Kidney epithelial cell (primary cell): ENCODE measurements around the gene USH1G. TPM values are rescaled to one million over a fixed set of nuclear protein-coding genes. Genes with fewer than 3 reads are reported as not detected.
"Not testable (repeated sequence)": the region's sequence is repeated elsewhere in the genome, so short reads cannot be mapped to it uniquely, and the experiment has no call there.

ENCODE experiments used
- DNase-seq: peaks from one replicate; pipeline ENCODE4 v3.0.0-alpha.2; 2010; ENCODE audit warnings: low read depth
- H3K27me3 ChIP-seq: 2 replicates; pipeline ENCODE4 v1.6.0; 2011; ENCODE audit warnings: low read length; ENCODE audit not compliant: control insufficient read depth, insufficient read depth
- H3K36me3 ChIP-seq: 2 replicates; pipeline ENCODE4 v1.5.1; 2011; ENCODE audit warnings: low read length; ENCODE audit not compliant: control insufficient read depth, insufficient read depth
- H3K4me3 ChIP-seq: 2 replicates; pipeline ENCODE4 v1.5.1; 2011; ENCODE audit warnings: low read depth, mild to moderate bottlenecking, control low read depth, low read length
- CTCF ChIP-seq: IDR thresholded peaks from 2 replicates; pipeline ENCODE4 v1.5.1; 2011; ENCODE audit warnings: mild to moderate bottlenecking, moderate library complexity, low read length, control low read depth, inconsistent platforms; ENCODE audit not compliant: insufficient read depth, poor library complexity, severe bottlenecking
- total RNA-seq: library from RNA; depleted of rRNA; stranded (reverse); fragments of >200 nt; gene quantifications from 2 replicates; pipeline ENCODE4 v1.2.3, GENCODE V29; 2015

The USH1G gene
- total RNA-seq: not detected in 2 replicates

- DNase-seq: no peak
- Histone ChIP-seq H3K4me3 (peak within 1 kb of the TSS; percentile 18), H3K36me3 (no peaks in the 10 kb centered on the region), H3K27me3 (peaks cover 79% of the 10 kb centered on the region)
- TF ChIP-seq CTCF: no peak
Observed at GRCh38 chr17:74922694-74923537, at the start of gene USH1G. USH1G (minus strand) TSS chr17:74923255; CDS start chr17:74923073, 182 bp downstream.

DNA sequence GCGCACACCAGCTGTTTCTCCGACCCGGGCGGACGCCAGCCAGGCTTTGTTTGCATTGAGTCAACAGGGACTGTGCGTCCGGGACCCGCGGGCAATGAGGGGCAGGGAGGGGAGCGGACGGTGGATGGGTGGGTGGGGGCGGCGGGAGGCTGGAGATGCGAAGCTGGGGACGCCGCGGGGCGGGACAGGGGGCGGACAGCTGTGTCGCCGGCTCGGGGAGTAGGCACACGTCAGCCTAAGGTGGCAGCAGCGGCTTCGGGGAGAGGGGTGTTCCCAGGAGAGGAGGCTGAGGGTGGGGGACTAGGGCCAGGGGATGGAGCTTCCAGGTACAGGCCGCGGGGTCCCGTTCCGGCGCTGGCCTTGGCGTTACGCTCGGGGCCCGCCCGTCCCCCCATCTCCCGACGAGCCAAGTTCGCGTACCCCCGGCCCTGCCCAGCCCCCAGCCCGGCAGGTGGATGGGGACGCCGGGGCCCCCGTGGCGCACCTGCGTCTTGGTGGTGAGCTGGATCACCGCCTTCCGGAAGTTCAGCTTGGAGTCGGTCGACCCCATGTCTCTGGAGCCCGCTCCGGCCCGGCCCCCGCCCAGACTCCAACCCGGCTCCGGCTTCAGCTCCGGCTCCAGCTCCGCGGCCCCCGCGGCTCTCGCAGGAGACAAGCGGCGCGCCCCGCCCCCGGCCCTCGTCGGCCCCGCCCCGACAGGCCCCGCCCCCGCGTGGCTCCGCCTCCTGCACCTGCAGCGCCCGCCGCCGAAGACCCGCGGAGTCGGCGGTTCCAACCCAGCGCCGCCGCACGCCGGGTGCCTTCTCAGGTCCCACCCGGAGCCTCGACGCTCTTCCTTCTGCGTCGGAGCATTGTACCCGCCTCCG lies 49.3 kb upstream of the USH1G start, which contains the start of gene HID1:
TSS of gene HID1 (minus strand) at position 653 of the 866 bp plus-strand sequence. CDS start at position 550, 103 bp downstream.
- no peak for DNase-seq

GRCh38 chr17:74971842-74972106 lies 48.7 kb upstream of the USH1G start:
- peak overlapping the region; percentile 69 for H3K4me3 ChIP-seq
- H3K36me3 ChIP-seq: no peaks in the 10 kb centered on the region
- peaks cover 16% of the 10 kb centered on the region for H3K27me3 ChIP-seq
- no peak for DNase-seq
- TF ChIP-seq CTCF: no peak

More for the DNA sequence above, 49.3 kb upstream of the USH1G start, which contains the start of gene HID1:
- Histone ChIP-seq H3K27me3 (peaks cover 16% of the 10 kb centered on the region), H3K36me3 (no peaks in the 10 kb centered on the region), H3K4me3 (peak within 1 kb of the TSS; percentile 69)
- TF ChIP-seq CTCF: no peak

DNA sequence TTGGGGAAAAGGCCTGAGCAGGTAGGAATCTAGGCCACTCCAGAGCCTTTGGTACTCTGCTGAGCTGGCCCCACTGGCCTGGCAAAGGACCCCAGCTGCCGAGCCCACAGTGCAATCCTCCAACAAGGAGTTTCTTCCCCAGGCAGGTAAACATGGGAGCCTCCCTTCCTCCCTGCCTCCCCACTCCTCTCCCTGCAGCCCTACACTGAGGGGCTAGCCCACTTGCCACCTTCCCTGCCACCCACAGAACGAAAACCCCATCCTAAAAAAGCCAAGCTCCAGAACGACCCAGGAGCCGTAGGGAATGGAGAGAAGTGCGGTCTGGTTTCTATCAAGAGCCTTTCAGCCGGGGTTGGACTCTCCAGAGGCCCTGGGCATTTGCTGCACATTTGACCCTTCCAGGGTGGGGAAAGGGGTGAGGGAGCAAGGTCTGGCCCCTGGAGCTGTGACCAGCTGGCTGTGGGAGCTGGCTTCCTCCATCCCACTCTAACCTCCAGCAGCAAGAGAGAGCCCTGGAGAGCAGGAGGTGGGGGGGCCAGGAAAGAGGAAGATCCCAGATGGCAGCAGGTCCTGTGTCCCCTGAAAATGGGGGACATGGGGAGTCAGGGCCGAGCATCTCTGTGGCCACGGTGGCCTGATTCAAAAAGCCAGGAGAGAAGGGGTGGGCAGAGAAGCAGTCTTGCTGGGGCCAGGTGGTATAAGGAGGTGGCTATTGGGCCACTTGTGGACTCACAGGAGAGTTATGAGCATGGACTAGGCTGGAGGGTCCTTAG lies 48.2 kb upstream of the USH1G start:
- Histone ChIP-seq H3K27me3 (peaks cover 16% of the 10 kb centered on the region), H3K4me3 (peak overlapping the region; percentile 69), H3K36me3 (no peaks in the 10 kb centered on the region)
- DNase-seq: no peak
- TF ChIP-seq CTCF: no peak

DNA sequence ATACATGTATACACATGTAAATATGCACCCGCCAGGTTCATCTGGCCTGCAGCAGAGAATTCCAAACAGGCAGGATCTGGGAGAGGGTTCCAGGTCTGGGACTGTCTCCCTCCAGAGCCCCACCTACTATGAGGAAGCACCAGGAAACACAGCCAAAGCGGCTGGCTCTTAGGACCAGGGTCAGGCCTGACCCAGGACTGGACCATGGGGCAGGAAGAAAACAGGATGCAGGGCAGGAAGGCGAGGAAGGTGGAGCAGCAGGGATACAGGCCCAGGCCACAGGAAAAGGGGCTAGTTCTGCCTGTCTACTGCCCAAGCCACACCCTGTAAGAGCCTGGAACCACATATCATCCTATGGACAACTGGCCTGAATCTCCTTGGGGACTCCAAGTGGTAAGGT lies 47.3 kb upstream of the USH1G start:
- no peak for DNase-seq
- Histone ChIP-seq H3K4me3 (no peak overlapping the region), H3K27me3 (peaks cover 16% of the 10 kb centered on the region), H3K36me3 (no peaks in the 10 kb centered on the region)
- no peak for TF ChIP-seq CTCF

- peaks cover 15% of the 10 kb centered on the region for H3K27me3 ChIP-seq
Observed at GRCh38 chr17:74969501-74969900, 46.4 kb upstream of the USH1G start.

More at GRCh38 chr17:74969501-74969900, 46.4 kb upstream of the USH1G start:
- H3K36me3 ChIP-seq, DNase-seq, H3K4me3 ChIP-seq: not testable (repeated sequence)
